GM10248 (cell line): ENCODE measurements around the gene KRT77.

Source experiments
- CTCF ChIA-PET: fragments of 300-600 bp; sonication (Branson Sonifier 250); formaldehyde crosslinking; extraction: SDS; loops from one replicate; lab custom pipeline; 2021; ENCODE audit warnings: antibody characterized with exemption; lab: Yijun Ruan, JAX
- POLR2A ChIA-PET: fragments of 350-650 bp; sonication (Branson Sonifier 250); formaldehyde crosslinking; extraction: SDS; loops from one replicate; lab custom pipeline; 2020; ENCODE audit warnings: antibody characterized with exemption; lab: Yijun Ruan, JAX
- DNase-seq: peaks from one replicate; pipeline ENCODE4 v3.0.0; 2012; ENCODE audit errors: extremely low spot score
- TF ChIP-seq, protein P1 (sequence below): IDR thresholded peaks from 2 replicates; pipeline ENCODE4 v1.5.1; 2012; ENCODE audit warnings: mild to moderate bottlenecking, low read depth; ENCODE audit errors: extremely low read depth, missing control alignments, control extremely low read depth

The KRT77 gene

DNA sequence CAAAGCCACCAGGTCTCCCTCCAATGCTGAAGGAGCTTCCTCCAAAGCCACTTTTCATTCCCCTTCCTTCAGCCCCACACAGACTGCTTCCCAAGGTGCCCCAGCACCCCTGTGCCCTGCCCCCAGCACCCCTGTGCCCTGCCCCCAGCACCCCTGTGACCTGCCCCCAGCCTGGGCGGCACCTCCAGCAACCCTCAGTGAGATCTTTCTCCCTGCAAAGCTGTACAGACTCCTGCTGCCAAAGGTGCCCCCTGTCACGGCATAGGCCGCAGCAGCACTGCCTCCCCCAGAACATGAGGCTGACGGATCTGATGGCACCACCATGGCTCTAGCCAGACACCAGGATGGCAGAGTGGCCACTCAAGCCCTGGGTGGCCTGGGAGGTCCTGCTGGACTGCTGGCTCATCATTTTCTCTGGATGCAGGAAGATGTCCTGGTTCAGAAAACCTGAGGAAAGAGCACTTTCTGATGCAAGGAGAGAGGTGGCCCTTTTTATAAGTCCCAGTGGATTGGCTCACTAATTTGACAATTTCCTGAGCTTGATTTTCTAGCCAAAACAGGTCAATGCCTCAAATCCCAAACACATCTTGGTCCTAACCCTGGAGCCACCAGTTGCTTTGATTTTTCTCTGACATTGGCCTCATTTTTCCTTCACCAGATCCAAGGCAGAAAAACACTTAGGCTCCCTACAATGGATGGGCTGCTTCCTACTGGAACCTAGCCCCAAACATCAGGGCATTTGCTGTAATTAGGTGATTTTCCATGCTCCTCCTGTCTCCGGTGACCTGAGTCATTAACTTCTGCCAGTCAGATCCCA is 32.7 kb upstream of the KRT77 start:
- ChIA-PET POLR2A (no interaction called here), CTCF (no interaction called here)
- no peak for DNase-seq
- TF ChIP-seq, protein P1, sequence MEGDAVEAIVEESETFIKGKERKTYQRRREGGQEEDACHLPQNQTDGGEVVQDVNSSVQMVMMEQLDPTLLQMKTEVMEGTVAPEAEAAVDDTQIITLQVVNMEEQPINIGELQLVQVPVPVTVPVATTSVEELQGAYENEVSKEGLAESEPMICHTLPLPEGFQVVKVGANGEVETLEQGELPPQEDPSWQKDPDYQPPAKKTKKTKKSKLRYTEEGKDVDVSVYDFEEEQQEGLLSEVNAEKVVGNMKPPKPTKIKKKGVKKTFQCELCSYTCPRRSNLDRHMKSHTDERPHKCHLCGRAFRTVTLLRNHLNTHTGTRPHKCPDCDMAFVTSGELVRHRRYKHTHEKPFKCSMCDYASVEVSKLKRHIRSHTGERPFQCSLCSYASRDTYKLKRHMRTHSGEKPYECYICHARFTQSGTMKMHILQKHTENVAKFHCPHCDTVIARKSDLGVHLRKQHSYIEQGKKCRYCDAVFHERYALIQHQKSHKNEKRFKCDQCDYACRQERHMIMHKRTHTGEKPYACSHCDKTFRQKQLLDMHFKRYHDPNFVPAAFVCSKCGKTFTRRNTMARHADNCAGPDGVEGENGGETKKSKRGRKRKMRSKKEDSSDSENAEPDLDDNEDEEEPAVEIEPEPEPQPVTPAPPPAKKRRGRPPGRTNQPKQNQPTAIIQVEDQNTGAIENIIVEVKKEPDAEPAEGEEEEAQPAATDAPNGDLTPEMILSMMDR, result no peak

- ChIA-PET CTCF (no interaction called here), POLR2A (no interaction called here)
- TF ChIP-seq, protein P1, result no peak
- no peak for DNase-seq
These were observed 31.8 kb upstream of the KRT77 start for GRCh38 chr12:52735106-52735505.

GRCh38 chr12:52730793-52731192 is 27.5 kb upstream of the KRT77 start:
- POLR2A ChIA-PET, result no interaction called here
- CTCF ChIA-PET, result no interaction called here
- DNase-seq, result no peak
- TF ChIP-seq, protein P1, result no peak

DNA sequence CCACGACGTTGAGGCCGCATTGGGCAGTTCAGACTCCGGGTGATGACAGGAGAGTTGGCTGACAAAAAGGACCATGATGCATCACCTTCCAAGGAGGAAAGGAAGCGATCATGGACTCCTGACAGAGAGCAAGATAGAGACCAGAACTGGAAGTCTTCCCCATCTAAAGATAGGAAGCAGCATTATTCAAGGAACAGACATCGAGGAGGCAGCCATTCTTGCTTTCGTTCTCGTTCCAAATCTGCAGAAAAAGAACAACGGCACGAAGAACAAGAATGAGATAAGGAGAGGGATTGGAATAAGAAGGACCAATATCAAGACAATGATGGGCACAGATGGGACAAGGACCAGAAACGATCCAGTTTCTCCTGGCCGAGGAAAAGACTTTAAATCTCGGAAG is 27.1 kb upstream of the KRT77 start:
- ChIA-PET CTCF (no interaction called here), POLR2A (no interaction called here)
- TF ChIP-seq, protein P1, result no peak
- DNase-seq, result no peak

GRCh38 chr12:52729147-52729546 is 25.8 kb upstream of the KRT77 start:
- TF ChIP-seq, protein P1, result no peak
- DNase-seq, result no peak
- ChIA-PET CTCF (interaction anchor here (1.0 to 1.2 kb wide), 2 partner anchors 13 to 24 kb away, joined by 3 to 4 read pairs; no protein-coding TSS in a partner anchor), POLR2A (no interaction called here)

- TF ChIP-seq, protein P1, result no peak
- POLR2A ChIA-PET, result no interaction called here
- CTCF ChIA-PET, result interaction anchor here (1.2 kb wide), 1 partner anchor 25 kb away, joined by 3 read pairs; no protein-coding TSS in a partner anchor
- no peak for DNase-seq
These were observed 25.1 kb upstream of the KRT77 start for GRCh38 chr12:52728374-52728773.
